Measurements from ENCODE around the gene OGFOD1.

Gene OGFOD1

GRCh38 chr16:56519459-56520250 lies 68.3 kb downstream of the OGFOD1 start, which contains the start of gene BBS2:
TSS of gene BBS2 (minus strand) at chr16:56520024. CDS start at chr16:56519862, 162 bp downstream.
- in situ Hi-C loops (cut with HindIII; ENCODE audit: low sequenced_read_pairs): no loop called here

- in situ Hi-C loops (cut with HindIII; ENCODE audit: low sequenced_read_pairs): no loop called here
Measured at GRCh38 chr16:56520251-56520577, 68.9 kb downstream of the OGFOD1 start.

GRCh38 chr16:56525236-56525635 lies 73.9 kb downstream of the OGFOD1 start:
- in situ Hi-C loops (cut with HindIII; ENCODE audit: low sequenced_read_pairs): loop anchor here (5.0 kb wide), 1 partner anchor 63 kb away; no protein-coding TSS in a partner anchor

All from endothelial cell of hepatic sinusoid (primary cell).